ENCODE results near the gene HDAC9. TPM values are rescaled to one million over a fixed set of nuclear protein-coding genes. Genes with fewer than 3 reads are reported as not detected.

HDAC9 gene
- polyA plus RNA-seq, 3 donors: 41.7 to 51.2 (median 44.2) TPM

DNA sequence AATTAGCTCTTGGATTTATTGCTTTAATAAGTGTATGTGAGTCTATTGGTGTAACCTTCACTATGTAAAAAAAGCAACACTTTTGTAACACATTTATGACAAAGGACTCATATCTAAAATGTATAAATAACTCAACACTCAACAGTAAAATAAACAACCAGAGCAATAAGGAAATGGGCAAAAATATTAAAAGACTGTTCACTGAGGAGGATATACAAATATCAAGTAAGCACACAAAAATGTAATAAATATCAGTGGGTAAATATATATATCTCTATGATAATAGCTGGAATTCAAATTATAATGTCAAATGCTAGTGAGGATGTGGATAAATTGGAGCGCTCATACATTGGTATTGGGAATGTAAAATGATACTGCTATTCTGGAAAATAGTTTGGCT is 53.0 kb downstream of the HDAC9 start:
- peaks cover 24 to 27% of the 10 kb centered on the region in 2 donors for H3K36me3 Mint-ChIP-seq
- H3K9ac ChIP-seq (ENCODE audit: insufficient read depth, low read length, poor library complexity, severe bottlenecking): no peak overlapping the region
- H3K27ac Mint-ChIP-seq: peak overlapping the region in 1 of 7 donors; percentile 64
- H3K27me3 Mint-ChIP-seq (ENCODE audit: low read depth in 3 of 3): peaks cover 0 to 2% (median 0%) of the 10 kb centered on the region in 3 donors
- no peak for DNase-seq
- no peak overlapping the region for H3K4me3 Mint-ChIP-seq
- no peak overlapping the region for H3K27ac ChIP-seq (ENCODE audit: low read depth in 1 of 2, low read length in 2 of 2)
- TF ChIP-seq, protein P1, sequence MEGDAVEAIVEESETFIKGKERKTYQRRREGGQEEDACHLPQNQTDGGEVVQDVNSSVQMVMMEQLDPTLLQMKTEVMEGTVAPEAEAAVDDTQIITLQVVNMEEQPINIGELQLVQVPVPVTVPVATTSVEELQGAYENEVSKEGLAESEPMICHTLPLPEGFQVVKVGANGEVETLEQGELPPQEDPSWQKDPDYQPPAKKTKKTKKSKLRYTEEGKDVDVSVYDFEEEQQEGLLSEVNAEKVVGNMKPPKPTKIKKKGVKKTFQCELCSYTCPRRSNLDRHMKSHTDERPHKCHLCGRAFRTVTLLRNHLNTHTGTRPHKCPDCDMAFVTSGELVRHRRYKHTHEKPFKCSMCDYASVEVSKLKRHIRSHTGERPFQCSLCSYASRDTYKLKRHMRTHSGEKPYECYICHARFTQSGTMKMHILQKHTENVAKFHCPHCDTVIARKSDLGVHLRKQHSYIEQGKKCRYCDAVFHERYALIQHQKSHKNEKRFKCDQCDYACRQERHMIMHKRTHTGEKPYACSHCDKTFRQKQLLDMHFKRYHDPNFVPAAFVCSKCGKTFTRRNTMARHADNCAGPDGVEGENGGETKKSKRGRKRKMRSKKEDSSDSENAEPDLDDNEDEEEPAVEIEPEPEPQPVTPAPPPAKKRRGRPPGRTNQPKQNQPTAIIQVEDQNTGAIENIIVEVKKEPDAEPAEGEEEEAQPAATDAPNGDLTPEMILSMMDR (IDR thresholded peaks at IDR 0.05): no peak
- H3K4me2 ChIP-seq (replicated peaks; ENCODE audit: extremely low read depth, low read length, poor library complexity, severe bottlenecking): no peak overlapping the region
- no peak overlapping the region for H2AFZ ChIP-seq (ENCODE audit: insufficient read depth, low read depth, low read length, poor library complexity, severe bottlenecking)
- intact Hi-C loops (cut with micrococcal nuclease): no loop called here
- peaks cover 24% of the 10 kb centered on the region for H3K4me1 Mint-ChIP-seq
- peaks cover 5% of the 10 kb centered on the region for H3K79me2 ChIP-seq (ENCODE audit: insufficient read depth, low read length)
- H3K36me3 ChIP-seq (replicated peaks in 1 of 2; ENCODE audit: control insufficient read depth in 1 of 2, insufficient read depth in 2 of 2, low read length in 2 of 2): peaks cover 10 to 17% of the 10 kb centered on the region in 2 donors
- peaks cover 12 to 23% of the 10 kb centered on the region in 2 donors for H3K4me1 ChIP-seq (ENCODE audit: control insufficient read depth in 1 of 2, insufficient read depth in 2 of 2, low read length in 2 of 2)
- no peaks in the 10 kb centered on the region for H3K27me3 ChIP-seq (ENCODE audit: control insufficient read depth in 2 of 2, insufficient read depth in 2 of 2, low read length in 2 of 2)
- WGBS (ENCODE audit: insufficient coverage): no CpG with 5 or more reads among the region's 1 CpG
- no peak overlapping the region for H3K4me3 ChIP-seq (replicated peaks in 1 of 3; ENCODE audit: low read depth in 2 of 3, low read length in 3 of 3)
- H3K9me3 Mint-ChIP-seq: peaks cover 0 to 1% (median 0%) of the 10 kb centered on the region in 7 donors
- H3K9me3 ChIP-seq (replicated peaks in 1 of 2; ENCODE audit: control insufficient read depth in 1 of 2, insufficient read depth in 1 of 2, low read length in 2 of 2): no peaks in the 10 kb centered on the region
- H4K20me1 ChIP-seq (ENCODE audit: insufficient read depth, low read length): peaks cover 4% of the 10 kb centered on the region

DNA sequence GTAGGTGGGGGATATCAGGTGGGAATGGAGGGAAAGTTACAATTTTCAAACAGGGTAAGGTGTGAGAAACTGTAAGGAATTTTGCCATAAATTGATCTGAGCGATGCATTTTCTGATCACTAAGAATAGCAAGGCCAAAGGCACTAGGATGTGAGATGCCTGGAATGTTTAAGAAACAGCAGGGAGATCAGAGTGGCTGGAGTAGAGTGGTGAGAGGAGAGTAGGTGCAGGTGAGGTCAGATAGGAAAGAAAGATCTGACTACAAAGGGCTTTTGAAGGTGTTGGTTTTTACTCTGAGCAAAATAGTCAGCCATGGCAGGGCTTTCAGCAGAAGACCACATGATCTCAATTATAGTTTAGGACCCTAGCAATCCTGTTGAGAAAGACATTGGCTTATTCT is 55.0 kb downstream of the HDAC9 start:
- Histone ChIP-seq H4K20me1 (ENCODE audit: insufficient read depth, low read length) (peaks cover 9% of the 10 kb centered on the region), H3K9ac (ENCODE audit: insufficient read depth, low read length, poor library complexity, severe bottlenecking) (no peak overlapping the region), H3K27me3 (ENCODE audit: control insufficient read depth in 2 of 2, insufficient read depth in 2 of 2, low read length in 2 of 2) (no peaks in the 10 kb centered on the region), H3K36me3 (replicated peaks in 1 of 2; ENCODE audit: control insufficient read depth in 1 of 2, insufficient read depth in 2 of 2, low read length in 2 of 2) (peaks cover 0 to under 1% of the 10 kb centered on the region in 2 donors), H3K27ac (ENCODE audit: low read depth in 1 of 2, low read length in 2 of 2) (no peak overlapping the region), H3K4me3 (replicated peaks in 1 of 3; ENCODE audit: low read depth in 2 of 3, low read length in 3 of 3) (no peak overlapping the region), H3K9me3 (replicated peaks in 1 of 2; ENCODE audit: control insufficient read depth in 1 of 2, insufficient read depth in 1 of 2, low read length in 2 of 2) (no peaks in the 10 kb centered on the region), H2AFZ (ENCODE audit: insufficient read depth, low read depth, low read length, poor library complexity, severe bottlenecking) (no peak overlapping the region), H3K4me2 (replicated peaks; ENCODE audit: extremely low read depth, low read length, poor library complexity, severe bottlenecking) (no peak overlapping the region), H3K4me1 (ENCODE audit: control insufficient read depth in 1 of 2, insufficient read depth in 2 of 2, low read length in 2 of 2) (peaks cover 12 to 23% of the 10 kb centered on the region in 2 donors), H3K79me2 (ENCODE audit: insufficient read depth, low read length) (peaks cover 11% of the 10 kb centered on the region)
- H3K4me3 Mint-ChIP-seq: no peak overlapping the region
- H3K36me3 Mint-ChIP-seq: peaks cover 12% of the 10 kb centered on the region in 2 donors
- 100% methylated on average over 1 of the region's 1 CpG for WGBS (ENCODE audit: insufficient coverage)
- H3K4me1 Mint-ChIP-seq: peaks cover 25% of the 10 kb centered on the region
- peak overlapping the region in 2 of 7 donors; percentile 28 to 61 for H3K27ac Mint-ChIP-seq
- intact Hi-C loops (cut with micrococcal nuclease): no loop called here
- H3K27me3 Mint-ChIP-seq (ENCODE audit: low read depth in 3 of 3): peaks cover 0 to 3% (median 0%) of the 10 kb centered on the region in 3 donors
- DNase-seq: no peak
- TF ChIP-seq, protein P1 (IDR thresholded peaks at IDR 0.05): no peak
- peaks cover 0 to 1% (median 0%) of the 10 kb centered on the region in 7 donors for H3K9me3 Mint-ChIP-seq
